SKM-1 (cell line): ENCODE data around the gene HOXC5.
A peak's percentile ranks its signal among the peaks of the same experiment; 100 is the strongest.

Experiments used
- DNase-seq: peaks from one replicate; lab custom pipeline; 2025; ENCODE audit not compliant: unreplicated experiment; lab: John Stamatoyannopoulos, UW

The HOXC5 gene

GRCh38 chr12:54032627-54033100, at the start of gene HOXC5:
HOXC5 (plus strand) TSS chr12:54033050; CDS start chr12:54033123, 73 bp downstream.
- DNase-seq = peak; percentile 5

GRCh38 chr12:53983568-53983949, 49.3 kb upstream of the HOXC5 start:
- no peak for DNase-seq

DNA sequence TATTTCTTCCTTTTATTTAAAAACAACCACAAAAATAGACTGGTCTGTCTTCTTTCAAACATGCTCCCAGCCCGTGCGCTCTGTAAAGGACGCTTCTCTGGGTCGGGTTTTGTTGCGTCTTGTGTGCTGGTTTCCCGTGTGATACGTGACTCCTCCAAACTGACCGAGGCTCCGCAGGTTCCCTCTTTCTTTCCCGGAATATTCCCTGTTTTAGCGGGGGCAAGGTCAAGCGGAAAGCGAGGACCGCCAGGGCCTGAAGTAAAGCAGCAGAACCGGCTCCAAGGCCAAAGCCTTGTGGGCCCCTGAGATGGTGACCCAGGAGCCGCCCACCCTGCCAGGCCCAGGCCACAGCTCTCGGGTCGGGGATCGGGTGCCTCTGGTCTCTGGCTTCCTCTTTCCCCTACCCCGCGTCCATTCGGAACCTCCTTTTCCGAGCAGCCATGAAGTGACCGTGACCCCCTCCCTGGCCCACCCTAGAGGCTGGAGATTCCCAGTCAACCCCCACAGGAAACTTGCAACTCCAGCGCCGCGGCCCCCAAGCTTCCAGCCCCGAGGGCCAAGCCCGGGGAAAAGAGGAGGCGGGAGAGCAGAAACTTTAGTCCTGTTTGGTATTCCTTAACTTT, 48.8 kb upstream of the HOXC5 start:
- no peak for DNase-seq

DNA sequence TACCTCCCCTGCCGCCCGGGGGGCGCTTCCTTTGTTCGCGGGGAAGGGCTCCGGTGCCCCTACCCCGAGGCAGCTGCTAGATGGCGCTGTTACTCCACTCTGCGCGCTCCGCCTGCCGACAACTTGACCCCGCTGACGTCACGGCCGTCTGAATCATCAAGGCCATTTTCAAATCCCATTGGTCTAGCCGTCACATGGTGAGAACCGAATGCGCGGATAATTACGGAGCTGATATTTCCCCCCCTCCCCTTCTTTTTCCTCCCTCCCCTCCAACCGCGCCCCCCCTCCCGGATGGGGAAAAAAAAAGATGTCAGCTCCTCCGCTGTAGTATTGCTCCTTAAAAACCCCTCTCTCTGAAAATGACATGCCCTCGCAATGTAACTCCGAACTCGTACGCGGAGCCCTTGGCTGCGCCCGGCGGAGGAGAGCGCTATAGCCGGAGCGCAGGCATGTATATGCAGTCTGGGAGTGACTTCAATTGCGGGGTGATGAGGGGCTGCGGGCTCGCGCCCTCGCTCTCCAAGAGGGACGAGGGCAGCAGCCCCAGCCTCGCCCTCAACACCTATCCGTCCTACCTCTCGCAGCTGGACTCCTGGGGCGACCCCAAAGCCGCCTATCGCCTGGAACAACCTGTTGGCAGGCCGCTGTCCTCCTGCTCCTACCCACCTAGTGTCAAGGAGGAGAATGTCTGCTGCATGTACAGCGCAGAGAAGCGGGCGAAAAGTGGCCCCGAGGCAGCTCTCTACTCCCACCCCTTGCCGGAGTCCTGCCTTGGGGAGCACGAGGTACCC, 47.8 kb upstream of the HOXC5 start, which contains the start of gene HOXC10:
Gene HOXC10, plus strand, starts transcription at position 246 of the 791 bp plus-strand sequence. Its CDS starts 114 bp downstream, at position 360.
- no peak for DNase-seq

- no peak for DNase-seq
Observed at GRCh38 chr12:53985692-53985993, 47.2 kb upstream of the HOXC5 start.

DNA sequence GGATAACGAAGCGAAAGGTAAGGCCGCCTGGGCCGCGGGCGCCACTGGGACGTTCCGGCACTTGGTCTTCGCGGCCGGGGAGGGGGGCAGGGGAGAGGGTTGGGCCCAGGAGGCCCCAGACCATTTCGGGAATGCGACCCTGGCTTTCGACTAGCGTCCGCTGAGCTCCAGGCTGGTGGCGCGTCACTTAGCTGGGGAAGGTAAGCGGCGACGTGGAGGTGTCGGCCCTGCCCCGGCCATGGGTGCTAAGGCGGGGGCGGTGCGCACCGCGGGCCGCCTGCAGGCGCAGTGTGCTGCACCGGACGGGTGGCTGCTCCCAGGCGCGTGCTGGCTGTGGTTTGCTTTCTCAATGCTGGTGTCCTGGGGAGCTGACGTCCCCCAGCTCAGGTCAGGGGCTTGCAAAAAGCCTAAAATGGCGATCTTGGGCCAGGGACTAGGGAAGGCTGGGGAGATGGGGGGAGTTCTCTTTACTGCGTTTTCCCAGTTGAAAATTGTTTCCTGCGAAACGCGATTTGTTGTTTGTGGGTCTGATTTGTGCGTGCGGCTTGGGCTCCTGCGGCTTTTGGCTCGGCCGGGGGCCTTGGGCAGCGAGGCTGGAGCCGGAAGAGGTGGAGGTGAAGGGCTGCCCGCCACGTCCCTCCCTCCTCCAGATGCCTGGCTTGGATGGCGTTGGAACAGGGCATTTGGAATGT, 46.7 kb upstream of the HOXC5 start:
- DNase-seq = no peak

- DNase-seq = no peak
Observed at GRCh38 chr12:53986686-53987483, 46.0 kb upstream of the HOXC5 start.

DNA sequence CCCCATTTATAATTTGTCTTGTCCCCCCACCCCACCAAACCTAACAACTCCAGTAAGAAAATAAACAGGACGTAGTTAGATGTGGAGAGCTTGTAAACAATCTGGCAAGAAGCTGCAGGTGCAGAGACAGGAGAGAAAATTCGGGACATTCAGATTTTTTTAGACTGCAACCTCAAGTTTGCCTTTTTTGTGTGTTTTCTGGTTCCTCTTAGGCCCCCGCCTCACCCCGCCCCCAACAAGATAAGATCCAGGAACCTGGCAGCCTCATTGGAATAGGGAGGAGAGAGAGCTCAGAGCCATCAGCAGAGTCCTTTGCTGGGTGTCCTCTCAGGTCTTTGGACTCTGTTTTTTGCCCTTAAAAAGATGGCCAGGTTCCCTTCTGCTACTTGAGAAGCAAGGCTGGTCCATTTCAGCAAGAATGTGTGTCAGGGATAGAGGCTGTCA, 45.0 kb upstream of the HOXC5 start:
- no peak for DNase-seq

DNA sequence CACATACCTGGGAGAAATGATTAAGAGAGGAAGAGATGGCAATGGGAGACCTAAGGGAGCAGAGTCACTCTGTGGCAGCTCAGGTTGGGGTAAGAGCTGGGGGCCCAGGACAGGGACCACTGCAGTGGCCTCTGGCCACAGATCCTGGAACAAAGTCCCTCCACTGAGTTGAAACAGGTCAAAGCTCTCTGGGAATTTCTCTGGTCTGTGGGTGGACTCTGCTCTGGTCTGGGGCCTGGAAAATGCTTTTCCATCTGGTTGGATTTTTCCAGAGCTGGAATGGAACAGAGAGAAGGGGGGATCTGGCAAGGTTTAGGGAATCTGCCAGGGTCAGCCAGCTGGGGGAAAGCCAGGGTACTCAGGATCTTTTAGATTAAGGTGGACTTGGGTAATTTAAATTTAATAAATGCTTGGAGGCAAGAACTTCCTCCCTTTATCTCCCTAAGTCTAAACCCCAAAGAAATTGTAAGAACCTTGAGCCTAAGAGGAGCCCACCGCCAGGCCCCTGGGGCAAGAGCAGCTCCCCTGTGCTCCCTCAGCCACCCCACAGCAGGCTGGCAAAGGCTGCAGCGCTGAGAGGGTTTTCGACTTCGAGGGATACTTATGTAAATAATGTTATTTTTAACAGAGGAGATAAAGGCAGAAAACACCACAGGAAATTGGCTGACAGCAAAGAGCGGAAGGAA, 44.2 kb upstream of the HOXC5 start:
- DNase-seq = no peak

- DNase-seq = no peak
Observed at GRCh38 chr12:53989227-53990113, 43.4 kb upstream of the HOXC5 start.

DNA sequence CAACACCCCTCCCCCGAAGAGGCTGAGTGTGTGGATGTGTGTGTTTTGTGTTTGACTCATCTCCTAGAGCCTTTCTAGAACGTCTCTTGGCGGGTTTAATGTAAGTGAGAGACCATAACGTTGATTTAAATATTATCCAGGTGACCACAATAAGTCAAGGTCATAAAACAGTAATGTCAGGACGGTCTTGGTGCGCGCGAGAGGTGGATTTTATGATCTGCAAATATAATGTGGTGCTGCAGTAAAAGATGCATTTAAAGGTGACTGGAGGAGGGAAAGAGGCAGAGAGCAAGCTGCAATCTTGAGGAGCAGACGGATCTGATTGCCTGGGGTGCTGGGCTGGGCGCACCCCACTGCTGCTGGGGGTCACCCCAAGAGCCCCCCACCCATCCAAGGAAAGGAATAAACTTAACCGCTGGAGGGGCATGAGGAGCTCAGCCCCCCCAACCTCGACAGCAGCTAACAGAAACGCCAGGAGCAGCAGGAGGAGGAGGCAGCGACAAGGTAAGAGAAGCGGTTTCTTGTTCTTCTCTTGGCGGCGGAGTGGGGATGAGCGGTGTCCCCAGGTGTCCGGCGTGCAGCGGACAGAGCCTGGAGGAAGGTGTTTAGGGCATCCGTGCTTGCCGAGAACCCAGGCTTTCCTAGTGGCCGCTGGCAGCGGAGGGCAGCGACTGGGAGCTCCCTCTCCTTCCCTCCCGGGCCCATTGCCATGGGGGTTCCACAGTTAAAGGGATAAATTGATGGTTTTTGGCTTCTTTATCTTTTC, 42.4 kb upstream of the HOXC5 start:
- no peak for DNase-seq

GRCh38 chr12:53991077-53991460, 41.8 kb upstream of the HOXC5 start:
- no peak for DNase-seq

GRCh38 chr12:53992377-53992889, 40.4 kb upstream of the HOXC5 start:
- no peak for DNase-seq

DNA sequence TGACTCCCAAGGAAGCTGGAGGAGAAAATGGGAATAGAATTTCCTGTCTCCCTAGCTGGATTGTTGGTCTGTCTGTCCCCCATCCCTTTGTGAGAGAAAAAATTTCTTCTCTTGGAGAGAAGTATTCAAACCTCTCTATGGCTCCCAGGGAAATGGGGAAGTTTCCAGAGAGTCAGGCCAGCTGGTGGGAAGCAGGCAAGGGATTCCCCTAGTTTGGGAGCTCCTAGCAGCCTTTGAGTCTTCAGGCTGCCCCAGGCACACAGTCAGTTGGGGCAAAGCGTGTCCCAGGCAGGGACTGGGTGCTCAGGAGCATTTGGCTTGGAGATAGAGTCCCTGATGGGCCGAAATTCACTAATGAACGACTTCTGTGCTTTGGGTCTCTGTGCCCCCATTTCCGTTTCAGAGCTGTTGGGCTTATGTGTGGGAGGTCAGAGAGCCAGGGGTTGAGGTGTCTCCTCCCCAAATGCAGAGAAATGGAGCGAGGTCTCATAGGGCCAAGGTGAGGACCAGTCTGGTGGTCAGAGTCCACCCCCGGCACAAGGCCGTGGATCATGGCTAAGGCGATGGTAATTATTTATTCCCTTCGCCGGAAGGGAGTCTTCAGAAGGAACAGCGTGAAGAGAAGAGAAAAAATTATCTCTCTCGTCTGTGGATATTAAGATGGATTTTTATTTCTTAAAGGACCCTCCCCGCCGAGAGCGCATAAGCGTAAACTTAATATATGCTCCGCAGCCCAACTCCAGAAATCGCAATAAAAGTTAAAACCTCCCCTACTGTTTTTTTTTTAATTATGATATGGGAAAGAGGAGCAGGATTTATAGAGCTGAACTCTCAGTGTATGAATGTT, 39.5 kb upstream of the HOXC5 start:
- no peak for DNase-seq

- no peak for DNase-seq
Observed at GRCh38 chr12:53994009-53994263, 38.9 kb upstream of the HOXC5 start.

DNA sequence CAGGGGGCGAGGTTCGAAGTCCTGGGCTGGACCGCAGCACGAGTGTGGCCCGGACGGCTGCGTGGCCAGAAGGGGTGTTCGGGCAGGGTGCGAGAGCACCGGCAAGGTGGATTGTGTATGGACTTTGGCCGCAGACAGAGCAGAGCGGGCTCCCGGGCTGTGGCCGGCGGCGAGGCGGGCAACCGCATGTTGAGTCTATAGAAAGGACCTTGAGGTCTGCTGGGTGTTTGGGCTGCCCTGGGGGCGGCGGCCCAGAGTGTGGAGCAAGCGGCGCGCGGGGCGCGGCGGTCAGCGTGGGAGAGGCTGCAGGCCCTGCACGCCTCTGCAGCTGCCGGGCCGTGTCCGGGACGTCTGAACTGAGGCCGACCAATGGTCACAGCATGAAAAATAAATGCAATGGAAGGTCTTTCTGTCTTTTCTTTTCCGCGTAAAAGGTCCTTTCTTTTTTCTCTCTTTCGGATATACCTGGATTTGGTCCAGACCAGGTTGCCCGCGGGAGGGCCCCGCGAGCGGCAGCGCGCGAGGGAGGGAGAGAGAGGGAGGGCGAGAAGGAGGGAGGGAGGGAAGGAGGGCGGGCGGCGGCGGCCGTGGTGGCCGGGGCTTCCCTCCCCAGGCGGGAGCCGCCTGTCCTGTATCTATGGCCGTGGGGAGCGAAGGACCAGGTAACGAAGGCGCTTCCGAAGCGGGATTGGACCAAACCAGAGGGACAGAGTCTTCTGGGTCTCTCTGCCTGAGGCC, 38.4 kb upstream of the HOXC5 start:
- DNase-seq = no peak

DNA sequence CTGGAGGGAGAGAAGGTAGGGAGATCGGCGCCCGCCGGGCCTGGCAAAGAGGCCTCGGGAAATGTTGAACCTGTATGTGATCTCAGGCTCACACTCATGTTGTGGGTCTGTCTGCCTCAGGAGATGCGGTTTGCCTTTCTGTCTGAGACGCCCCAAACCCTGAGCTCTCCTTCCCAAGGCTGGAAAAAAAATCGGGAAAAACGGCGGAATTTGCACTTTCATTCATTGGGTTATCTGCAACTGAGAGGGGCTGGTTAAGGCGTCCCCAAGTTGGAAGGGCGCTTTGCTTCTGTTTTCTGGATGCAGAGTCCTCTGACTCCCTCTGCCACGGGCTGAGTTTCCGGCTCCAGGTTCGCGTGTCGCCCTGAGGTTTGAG, 37.9 kb upstream of the HOXC5 start:
- no peak for DNase-seq
